Stimulated activated CD4-positive, alpha-beta T cell treated with anti-CD3 and anti-CD28 coated beads, Interleukin-2, amount 100 ng/mL, for 4 hours (primary cell): ENCODE measurements around the gene TNFSF9.
"Not testable (repeated sequence)": the region's sequence is repeated elsewhere in the genome, so short reads cannot be mapped to it uniquely, and the experiment has no call there.

Experiments
- DNase-seq: peaks from one replicate; pipeline ENCODE4 v3.0.0-alpha.2; 2020; ENCODE audit warnings: low read depth

Gene TNFSF9

DNA sequence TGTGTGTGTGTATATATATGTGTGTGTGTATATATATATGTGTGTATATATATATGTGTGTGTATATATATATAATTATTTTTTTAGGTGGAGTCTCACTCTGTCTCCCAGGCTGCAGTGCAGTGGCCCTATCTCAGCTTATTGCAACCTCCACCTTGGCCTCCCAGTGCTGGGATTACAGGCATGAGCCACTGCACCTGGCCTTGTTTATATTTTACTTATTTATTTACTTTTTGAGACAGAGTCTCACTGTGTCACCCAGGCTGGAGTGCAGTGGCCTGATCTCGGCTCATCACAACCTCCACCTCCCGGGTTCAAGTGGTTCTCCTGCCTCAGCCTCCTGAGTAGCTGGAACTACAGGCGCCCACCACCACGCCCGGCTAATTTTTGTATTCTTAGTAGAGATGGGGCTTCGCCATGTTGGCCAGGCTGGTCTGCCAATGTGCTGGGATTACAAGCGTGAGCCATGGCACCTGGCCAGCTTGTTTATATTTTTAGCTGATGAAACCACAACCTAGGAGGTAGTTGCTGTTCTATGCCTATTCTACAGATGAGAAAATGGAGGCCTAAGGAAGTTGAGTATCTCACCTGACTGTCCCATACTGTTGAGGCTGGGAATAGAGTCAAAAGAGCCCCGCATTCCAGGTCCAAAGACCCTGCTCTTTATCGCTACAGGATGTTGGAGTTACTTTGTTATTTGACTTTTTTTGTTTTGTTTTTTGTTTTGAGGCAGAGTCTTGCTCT lies 22.6 kb upstream of the TNFSF9 start:
- DNase-seq = not testable (repeated sequence)

DNA sequence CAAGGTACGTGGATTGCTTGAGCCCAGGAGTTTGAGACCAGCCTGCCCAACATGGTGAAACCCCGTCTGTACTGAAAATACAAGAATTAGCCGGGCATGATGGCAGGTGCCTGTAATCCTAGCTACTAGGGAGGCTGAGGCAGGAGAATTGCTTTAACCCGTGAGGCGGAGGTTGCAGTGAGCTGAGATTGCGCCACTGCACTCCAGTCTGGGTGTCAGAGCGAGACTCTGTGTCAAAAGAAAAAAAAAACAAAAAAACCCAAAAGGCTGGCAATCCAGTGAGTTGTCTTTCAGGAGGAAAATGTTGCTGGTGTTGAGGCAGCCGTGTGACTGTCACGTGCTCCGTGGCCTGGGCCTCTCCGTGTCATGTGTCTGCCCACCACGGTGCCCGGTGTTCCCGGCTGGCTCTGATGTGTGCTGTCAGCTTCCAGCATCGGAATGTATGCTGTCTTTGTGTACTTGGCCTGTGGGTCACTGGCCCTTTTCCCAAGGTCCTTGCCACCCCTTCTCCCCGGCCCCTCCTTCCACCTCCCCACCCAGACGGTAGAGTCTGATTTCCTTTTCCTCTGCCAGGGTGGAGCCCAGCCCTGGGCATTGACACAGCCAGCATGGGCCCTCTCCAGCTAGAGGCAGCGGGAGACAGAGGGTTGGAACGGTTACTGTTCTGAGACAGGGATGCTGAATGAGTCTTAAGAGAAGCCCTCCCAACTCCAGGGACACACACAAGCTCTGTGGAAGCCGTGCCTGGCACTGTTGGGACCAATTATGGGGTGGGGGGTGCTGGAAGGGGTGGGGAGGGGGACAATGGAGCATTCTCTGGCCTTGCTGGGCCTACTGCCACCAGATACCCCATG lies 21.5 kb upstream of the TNFSF9 start:
- no peak for DNase-seq

DNA sequence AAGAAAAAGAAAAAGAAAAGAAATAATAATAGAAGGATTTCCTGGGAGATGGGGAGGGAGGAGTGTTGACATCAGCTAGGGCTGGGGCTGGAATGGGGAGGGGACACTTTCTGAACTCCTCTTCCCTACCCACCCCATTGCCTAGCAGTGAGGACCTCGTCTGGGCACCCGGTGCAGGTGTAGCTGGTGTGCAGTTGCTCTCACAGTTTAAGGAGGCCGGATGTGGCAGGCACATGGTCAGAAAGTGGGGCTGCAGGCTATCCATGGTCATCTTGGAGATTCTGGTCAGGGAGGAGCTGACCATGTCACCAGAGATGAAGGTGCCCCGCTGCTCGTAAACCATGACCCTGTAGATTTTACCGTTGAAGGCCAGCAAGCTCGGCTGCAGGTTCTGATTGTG lies 20.2 kb upstream of the TNFSF9 start:
- no peak for DNase-seq

DNA sequence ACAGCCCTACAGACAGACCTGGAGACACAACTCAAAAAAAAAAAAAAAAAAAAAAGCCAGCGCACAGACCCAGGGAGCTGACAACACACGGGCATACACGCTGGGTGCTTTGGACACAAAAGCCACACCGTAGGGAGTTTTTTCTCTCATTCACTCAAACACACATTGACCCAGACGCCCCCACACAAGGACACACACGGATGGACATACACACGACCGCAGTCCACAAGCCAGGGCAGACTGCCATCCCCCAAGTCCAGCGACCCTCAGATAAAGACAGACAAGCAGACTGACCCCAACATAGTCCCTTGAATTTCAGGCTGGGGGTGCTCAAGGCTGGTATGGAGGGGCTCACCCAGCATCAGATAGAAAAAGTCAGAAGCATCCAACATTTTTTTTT lies 16.7 kb upstream of the TNFSF9 start:
- no peak for DNase-seq

DNA sequence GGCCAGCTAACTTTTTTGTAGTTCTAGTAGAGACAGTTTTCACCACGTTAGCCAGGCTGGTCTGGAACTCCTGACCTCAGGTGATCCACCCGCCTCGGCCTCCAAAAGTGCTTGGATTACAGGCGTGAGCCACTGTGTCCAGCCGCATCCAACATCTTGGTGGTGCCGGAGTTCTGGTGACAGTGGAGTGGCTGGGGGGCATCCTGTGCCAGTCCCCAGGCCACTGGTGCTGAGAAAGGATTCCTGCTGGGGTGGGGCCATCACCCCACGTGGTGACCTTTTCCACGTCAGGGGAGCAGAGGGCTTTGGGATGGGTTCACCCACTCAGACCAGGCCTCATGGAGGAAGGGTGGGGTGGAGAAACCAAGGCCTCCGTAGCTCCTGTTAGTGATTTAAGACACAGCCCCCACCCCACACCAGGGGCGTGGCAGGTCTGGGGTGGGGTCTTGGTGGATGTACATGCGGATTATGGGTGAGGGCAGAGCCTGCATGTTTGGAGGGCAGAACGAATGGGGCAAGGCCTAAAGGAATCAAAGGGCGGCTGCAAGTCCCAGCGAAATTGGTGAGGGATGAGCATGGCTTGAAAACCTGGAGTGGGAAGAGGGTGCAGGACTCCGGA lies 15.8 kb upstream of the TNFSF9 start:
- DNase-seq = no peak

DNA sequence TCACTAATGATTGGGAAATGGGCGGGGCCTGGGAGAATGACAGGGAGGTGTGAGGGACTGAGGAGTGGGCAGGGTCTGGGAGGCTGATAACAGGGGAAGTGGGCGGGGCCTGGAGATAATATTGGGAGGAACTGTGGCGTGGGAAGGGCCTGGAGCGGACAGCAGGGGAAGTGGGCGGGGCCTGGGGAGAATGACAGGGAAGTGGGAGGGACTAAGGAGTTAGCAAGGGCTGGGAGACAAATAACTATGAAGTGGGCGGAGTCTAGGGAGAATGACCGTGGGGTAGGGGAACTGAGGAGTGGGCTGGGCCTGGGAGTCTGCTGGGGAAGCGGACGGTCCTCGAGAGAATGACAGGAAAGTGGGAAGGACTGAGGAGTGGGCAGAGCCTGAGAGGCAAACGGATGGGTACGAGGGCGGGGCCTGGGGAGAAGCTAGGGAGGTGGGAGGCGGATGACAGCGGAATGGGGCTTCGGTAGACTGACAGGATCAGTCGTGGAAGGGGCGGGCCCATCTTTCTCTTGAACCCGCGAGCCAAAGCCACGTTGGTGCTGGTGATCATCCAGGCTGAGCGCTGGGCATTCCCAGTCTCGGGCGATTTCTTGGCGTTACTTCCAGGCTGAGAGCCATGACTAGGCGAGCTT lies 14.7 kb upstream of the TNFSF9 start:
- peak; percentile 44 for DNase-seq

DNA sequence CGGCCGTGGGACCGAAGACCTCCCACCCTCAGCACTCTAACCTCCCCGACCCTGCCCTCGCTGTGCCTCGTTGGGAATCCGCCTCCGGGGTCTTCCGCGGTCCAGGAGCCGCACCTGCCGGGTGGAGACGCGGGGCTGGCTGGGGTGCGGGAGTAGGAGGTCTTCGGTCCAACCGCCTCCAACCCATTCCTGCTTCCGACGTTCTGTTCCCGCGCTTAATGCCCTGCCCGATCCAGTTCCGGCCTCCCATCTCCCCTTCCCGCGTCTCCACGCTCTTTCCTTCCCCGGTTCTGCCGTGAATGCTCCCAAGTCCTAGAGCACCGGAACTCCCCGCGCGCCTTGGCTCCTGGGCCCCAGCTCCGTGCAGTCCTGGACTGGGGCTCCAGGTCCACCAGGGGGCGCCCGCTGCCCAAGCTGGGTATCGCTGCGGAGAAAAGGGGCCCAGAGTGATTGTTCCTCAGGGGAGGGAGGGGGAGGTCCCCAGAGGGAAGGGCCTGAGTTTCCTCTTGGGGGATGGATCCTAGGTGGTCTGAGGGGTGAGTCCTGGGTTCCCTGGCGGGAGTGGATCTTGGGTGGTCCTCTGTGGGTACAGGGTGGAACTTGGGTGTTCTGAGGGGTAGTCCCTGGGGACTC lies 14.1 kb upstream of the TNFSF9 start:
- DNase-seq = peak; percentile 86

- DNase-seq = no peak
Observed at GRCh38 chr19:6518145-6518911, 12.5 kb upstream of the TNFSF9 start.

GRCh38 chr19:6519289-6519688 lies 11.5 kb upstream of the TNFSF9 start:
- no peak for DNase-seq

DNA sequence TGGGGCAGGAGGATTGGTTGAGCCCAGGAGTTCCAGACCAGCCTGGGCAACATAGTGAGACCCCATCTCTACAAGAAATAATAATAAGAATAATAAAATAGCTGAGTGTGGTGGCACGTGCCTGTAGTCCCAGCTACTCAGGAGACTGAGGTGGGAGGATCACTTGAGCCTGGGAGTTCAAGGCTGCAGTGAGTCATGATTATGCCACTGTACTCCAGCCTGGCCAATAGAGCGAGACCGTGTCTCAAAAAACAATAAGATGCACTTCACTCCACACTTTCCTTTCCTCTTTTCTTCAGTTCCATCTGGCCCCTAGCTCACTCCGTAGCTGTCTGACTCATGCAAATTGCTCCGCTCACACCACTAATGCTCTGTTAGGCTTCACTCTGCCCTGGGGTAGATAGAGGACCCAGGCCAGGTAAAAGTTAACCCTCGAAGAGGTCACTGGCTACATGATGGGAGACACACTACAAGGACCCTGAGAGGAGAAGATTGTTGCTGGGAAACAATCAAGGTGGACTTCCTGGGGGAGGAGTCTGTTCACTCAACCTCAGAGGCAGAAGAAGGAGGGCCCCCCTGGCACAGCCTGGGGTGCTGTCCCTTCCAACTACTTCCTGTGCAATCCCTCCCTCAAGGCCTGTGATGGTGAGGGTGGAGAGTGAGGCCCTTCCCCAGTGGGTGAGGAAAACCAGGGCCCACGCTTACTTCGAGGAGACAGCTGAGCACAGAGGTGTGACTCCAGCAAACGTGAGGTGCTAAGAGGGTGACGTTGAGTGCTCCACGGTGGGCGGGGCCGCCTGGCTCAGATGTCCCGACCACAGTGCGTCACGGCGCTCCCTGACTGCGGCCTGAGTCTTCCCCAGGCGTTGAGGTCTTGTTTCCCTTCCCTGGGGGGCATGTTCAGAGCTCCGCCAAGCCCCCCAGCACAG lies 8.8 kb upstream of the TNFSF9 start:
- peak; percentile 21 for DNase-seq

DNA sequence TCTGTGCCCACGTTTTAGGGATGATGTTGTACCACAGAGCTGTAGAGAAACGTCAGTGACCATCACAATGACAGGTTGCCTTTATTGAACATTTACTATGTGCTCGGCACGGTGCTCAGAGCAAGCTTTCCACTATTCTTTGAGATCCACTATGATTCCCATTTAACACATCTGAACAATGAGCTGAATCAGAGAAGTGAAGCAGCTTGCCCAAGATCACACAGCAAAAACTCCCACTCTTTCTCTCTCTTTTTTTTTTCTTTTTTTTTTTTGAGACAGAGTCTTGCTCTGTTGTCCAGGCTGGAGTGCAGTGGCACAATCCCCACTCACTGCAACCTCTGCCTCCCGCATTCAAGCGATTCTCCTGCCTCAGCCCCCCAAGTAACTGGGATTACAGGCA lies 8.1 kb upstream of the TNFSF9 start:
- DNase-seq = no peak

DNA sequence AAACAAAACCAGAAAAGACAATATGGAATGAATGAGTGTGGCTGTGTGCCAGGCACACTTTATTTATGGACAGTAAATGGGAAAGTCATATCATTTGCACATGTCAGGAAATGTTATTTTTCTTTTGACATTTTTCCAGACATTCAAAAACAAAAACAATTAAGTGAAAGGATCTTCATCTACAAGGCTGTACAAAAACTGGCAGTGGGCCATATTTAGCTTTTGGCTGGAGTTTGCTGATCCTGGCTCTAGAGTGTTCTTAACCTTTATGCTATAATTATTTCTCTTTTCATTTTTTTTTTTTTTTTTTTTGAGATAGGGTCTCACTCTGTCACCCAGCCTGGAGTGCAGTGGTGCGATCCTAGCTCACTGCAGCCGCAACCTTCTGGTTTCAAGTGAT lies 6.5 kb upstream of the TNFSF9 start:
- no peak for DNase-seq

- no peak for DNase-seq
Observed at GRCh38 chr19:6527893-6528543, 2.8 kb upstream of the TNFSF9 start.

DNA sequence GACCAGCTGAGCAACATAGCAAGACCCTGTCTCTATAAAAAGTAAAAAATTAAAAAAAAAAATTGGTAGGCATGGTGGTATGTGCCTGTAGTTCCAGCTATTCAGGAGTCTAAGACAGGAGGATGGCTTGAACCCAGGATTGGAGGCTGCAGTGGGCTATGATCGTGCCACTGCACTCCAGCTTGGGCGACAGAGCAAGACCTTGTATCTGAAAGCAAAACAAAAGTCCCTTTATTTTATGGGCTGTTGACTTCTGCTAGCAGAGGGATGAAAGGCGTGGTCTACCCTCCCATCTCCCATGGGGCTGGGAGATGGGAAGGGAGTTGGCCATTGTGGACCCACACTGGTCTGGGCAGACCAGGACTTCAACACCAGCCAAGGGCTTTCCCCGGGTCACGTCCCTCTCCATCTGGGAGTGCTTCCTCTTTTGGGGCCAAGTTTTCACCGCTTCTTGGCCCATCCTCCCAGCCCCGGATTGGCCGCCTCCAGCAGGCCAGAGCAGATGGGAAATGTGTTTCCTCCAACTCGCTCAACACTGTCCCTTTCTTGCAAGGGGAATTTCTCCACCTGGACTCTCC lies 2.2 kb upstream of the TNFSF9 start:
- no peak for DNase-seq

DNA sequence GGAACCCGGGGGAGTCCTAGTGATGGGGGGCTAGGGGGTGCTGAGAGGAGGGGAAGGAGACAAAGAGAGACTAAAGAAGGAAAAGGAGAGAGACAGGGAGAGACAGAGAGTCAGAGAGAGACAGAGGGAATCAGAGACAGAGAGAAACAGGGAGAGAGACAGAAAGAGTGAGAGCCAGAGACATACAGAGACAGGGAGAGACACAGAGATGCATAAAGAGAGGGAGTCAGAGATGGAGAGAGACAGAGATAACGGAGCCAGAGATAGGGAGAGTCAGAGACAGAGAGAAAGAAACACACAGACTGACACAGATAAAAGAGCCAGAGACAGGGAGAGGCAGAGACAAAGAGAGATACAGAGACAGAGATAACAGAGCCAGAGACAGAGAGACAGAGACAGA lies 1.5 kb upstream of the TNFSF9 start:
- no peak for DNase-seq

DNA sequence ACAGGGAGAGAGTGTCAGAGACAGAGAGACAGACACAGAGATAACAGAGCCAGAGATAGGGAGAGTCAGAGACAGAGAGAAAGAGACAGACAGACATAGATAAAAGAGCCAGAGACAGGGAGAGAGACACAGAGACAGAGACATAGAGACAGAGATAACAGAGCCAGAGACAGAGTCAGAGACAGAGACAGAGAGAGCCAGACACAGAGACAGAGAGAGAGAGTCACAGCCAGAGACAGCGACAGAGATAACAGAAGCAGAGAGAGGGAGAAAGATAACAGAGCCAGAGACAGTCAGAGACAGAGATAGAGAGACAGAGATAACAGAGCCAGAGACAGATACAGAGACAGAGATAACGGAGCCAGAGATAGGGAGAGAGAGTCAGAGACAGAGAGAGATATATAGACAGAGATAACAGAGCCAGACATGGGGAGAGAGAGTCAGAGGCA lies 865 bp upstream of the TNFSF9 start:
- no peak for DNase-seq

DNA sequence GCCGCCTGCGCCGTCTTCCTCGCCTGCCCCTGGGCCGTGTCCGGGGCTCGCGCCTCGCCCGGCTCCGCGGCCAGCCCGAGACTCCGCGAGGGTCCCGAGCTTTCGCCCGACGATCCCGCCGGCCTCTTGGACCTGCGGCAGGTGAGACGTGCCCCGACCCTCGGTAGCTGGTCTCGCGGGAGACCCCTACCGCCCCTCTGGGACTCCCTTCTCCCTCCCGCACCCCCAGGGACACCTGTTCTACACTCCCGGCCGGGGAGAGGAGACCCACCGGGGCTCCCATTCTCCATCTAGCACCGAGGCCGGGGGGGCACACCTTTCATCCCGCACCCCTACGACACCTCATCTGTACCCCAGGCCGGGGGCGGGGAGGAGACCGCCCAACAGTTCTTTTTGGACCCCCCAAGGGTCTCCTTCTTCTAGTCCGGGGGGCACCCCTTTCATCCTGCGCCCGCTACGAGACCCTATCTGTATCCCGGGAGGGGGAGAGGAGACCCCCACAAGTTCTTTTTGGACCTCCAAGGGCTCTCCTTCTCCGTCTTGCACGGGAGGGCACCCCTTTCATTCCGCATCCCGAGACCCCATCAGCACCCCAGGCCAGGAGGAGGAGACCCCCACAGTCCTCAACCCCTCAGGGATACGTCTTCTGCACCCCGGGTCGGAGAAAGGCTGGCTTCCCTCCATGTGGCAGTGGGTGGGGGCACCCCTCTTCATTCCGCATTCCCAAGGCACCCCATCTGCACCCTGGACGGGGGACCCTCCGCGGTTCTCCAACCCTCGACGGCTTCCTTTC lies 533 bp downstream of the TNFSF9 start:
- DNase-seq = no peak

GRCh38 chr19:6531956-6532243 lies 1.1 kb downstream of the TNFSF9 start:
- DNase-seq = no peak
